SIG-M5 (cell line): Measurements from ENCODE around the gene C19orf44.
"Not testable (repeated sequence)": the region's sequence is repeated elsewhere in the genome, so short reads cannot be mapped to it uniquely, and the experiment has no call there.

Experiments used
- DNase-seq: peaks from one replicate; lab custom pipeline; 2025; lab: John Stamatoyannopoulos, UW

C19orf44 gene

DNA sequence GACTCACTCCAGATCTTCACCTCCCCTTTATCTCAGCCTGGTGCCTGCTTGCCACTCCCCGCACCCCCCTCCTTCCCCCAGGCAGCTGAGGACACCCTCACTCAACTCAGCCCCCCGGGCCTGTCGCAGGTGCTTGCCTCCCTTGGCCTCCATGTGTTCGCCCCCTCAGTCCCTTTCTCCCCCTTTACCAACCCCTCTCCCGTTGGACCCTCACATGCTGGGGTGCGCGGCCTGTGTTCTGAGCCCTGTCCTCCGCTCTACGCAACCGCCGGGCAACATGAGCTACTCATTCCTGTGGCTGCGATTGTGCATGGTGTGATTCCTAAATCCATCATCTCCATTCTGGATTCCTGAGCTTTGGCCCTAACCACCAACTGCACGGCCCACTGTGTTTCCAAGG, 40.9 kb downstream of the C19orf44 start:
- no peak for DNase-seq

DNA sequence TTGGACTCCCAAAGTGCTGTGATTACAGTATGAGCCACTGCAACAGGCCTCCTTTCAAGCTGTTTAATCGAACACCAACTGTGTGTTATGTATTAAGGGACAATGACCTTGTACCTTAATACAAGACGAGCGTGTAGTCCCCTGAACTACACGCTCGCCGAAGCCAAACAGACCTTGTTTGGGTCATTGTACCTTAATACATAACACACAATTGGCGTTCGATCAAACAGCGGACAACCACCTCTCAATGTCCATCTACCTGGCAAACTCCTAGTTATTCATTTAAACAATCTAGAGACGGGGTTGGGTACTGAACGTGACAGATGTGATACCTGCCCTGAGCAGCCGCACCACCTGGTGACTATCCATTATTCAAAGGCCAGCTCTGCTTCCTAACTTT, 44.8 kb downstream of the C19orf44 start:
- no peak for DNase-seq

DNA sequence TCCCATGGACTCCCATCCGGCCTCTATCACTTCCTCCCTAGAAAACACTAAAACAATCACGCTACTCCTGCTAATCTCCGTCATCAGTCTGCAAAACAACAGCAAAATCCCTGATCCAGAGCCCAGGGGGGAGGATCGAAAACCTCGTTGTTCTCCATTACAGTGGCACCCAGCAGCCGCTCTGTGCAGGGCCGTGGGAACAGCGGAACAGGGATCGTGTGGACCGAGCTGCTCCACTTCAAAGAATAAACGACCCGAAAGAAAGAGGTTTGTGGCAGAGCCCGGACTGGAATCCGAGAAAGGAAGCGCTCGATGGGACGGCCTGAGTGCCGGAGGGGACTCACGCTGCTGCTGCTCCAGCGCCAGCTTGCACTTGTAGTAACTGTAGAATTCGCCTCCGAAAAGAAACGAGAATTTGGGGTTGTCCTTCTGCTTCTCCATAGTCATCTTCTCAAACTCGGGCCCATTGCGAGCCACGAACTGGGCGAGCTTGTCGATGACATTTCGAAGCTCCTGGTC, 45.4 kb downstream of the C19orf44 start:
- no peak for DNase-seq

- DNase-seq: peak; percentile 44
These were observed 46.1 kb downstream of the C19orf44 start, which contains the start of gene CHERP for GRCh38 chr19:16542045-16542909. CHERP (minus strand) TSS chr19:16542437; CDS start chr19:16542378, 59 bp downstream.

GRCh38 chr19:16542910-16543472, 46.8 kb downstream of the C19orf44 start:
- no peak for DNase-seq

GRCh38 chr19:16543734-16544133, 47.5 kb downstream of the C19orf44 start:
- not testable (repeated sequence) for DNase-seq

- DNase-seq: no peak
These were observed 48.5 kb downstream of the C19orf44 start for GRCh38 chr19:16544473-16545231.

- DNase-seq: no peak
These were observed 52.8 kb downstream of the C19orf44 start for GRCh38 chr19:16548956-16549355.

DNA sequence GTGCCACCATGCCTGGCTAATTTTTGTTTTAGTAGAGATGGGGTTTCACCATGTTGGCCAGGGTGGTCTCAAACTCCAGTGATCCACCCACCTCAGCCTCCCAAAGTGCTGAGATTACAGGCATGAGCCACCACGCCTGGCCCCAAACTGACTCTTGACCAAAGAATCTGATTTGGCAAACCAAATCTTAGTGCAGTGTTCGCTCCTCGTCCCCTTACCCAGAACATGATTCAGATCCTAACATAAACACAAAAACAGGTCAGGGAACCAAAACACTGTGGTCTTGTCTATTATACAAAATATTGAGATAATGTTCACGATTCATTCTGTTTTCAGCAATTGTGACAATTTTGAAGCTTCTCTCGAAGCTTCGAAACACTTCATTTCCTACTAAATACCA, 55.7 kb downstream of the C19orf44 start:
- not testable (repeated sequence) for DNase-seq

DNA sequence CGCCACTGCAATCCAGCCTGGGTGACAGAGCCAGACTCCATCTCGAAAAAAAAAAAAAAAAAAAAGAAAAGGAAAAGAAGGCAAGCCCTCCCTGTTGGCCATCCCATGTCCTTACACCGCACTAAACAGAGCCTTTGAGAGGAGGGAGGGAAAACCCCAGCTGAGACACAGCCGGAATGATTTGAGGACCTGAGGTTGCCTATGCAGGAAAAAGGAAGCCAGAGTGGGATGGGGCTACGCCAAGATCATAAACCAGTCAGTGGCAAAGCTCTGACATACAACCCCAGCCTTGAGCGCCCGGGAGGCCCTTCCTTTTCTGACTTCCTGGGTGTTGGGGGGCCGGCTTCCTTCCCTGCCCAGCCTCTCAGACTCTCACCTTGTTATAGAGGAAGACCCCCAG, 58.6 kb downstream of the C19orf44 start:
- no peak for DNase-seq

- no peak for DNase-seq
These were observed 63.6 kb downstream of the C19orf44 start for GRCh38 chr19:16559780-16560276.

- no peak for DNase-seq
These were observed 65.2 kb downstream of the C19orf44 start for GRCh38 chr19:16561382-16561781.

DNA sequence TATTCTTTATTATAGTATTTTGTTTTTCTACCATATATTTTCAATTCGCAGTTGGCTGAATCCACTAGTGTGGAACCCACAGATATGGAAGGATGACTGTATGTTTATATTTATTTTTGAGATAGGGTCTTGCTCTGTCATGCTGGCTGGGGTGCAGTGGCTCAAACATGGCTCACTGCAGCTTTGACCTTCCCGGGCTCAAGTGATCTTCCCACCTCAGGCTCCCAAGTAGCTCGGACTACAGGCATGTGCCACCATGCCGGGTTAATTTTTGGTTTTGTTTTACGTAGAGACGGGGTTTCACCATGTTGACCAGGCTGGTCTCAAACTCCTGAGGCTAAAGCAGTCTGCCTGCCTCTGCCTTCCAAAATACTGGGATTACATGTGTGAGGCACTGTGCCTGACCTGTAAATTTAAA, 66.4 kb downstream of the C19orf44 start:
- no peak for DNase-seq

- DNase-seq: no peak
These were observed 68.6 kb downstream of the C19orf44 start for GRCh38 chr19:16564842-16565241.

DNA sequence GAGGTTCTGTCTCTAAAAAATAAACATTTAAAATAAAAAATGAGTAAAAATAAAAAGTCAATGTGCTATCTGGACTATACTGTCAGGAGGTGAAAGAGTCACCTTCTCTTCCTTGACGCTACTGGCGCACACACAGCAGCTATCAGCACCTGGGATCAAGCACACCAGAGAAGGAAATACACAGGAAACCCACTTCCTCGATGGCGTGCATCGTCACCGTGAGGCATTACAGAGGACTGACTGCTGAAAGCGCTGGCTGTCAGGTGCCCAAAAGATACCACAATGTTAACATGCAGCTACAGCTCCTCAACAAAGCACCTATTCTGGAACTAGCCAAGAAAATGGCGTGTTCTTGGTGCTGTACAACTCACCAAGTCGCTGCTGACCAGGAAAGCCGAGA, 70.0 kb downstream of the C19orf44 start:
- no peak for DNase-seq

DNA sequence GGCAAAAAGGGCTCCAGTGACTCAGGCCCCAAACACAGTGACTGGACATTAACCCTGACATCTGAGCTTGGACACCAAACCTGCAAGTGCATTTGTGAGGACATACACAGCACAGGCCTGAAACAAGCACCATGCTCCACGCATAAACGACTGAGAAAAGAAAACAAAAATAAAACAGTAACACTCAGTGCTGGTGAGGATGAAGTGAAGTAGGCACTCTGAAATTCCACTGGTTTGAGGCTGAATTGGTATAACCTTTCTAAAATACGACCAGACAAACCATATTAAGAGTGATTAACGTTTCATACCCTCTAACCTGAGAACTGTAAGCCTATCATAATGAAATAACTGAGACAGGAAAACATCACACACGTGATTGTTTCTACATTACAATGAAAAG, 70.5 kb downstream of the C19orf44 start:
- DNase-seq: no peak

GRCh38 chr19:16569609-16570320, 73.6 kb downstream of the C19orf44 start:
- no peak for DNase-seq
